Measurements from ENCODE around the gene PTGFRN.

GRCh38 chr1:116891396-116892079, 18.2 kb upstream of the PTGFRN start:
- TF ChIP-seq CTCF (IDR thresholded peaks at IDR 0.05; ENCODE audit: low read length) (no peak), EZH2phosphoT487 (IDR thresholded peaks at IDR 0.05; ENCODE audit: low read length) (no peak)
